ENCODE measurements around the gene PTPRK. TPM values are rescaled to one million over a fixed set of nuclear protein-coding genes. Genes with fewer than 3 reads are reported as not detected.

Gene PTPRK
- total and polyA plus RNA-seq, 4 donors, result 12.1 to 61.2 (median 29.1) TPM

- WGBS, result 29% methylated on average over 1 of the region's 1 CpG
- H3K27ac ChIP-seq (ENCODE audit: low read depth in 1 of 2, low read length in 2 of 2), result no peak overlapping the region
- DNase-seq (ENCODE audit: low spot score), result no peak
- no peaks in the 10 kb centered on the region for H3K27me3 ChIP-seq (ENCODE audit: control insufficient read depth in 4 of 4, insufficient read depth in 4 of 4, low read length in 3 of 4)
- TF ChIP-seq, protein P1, sequence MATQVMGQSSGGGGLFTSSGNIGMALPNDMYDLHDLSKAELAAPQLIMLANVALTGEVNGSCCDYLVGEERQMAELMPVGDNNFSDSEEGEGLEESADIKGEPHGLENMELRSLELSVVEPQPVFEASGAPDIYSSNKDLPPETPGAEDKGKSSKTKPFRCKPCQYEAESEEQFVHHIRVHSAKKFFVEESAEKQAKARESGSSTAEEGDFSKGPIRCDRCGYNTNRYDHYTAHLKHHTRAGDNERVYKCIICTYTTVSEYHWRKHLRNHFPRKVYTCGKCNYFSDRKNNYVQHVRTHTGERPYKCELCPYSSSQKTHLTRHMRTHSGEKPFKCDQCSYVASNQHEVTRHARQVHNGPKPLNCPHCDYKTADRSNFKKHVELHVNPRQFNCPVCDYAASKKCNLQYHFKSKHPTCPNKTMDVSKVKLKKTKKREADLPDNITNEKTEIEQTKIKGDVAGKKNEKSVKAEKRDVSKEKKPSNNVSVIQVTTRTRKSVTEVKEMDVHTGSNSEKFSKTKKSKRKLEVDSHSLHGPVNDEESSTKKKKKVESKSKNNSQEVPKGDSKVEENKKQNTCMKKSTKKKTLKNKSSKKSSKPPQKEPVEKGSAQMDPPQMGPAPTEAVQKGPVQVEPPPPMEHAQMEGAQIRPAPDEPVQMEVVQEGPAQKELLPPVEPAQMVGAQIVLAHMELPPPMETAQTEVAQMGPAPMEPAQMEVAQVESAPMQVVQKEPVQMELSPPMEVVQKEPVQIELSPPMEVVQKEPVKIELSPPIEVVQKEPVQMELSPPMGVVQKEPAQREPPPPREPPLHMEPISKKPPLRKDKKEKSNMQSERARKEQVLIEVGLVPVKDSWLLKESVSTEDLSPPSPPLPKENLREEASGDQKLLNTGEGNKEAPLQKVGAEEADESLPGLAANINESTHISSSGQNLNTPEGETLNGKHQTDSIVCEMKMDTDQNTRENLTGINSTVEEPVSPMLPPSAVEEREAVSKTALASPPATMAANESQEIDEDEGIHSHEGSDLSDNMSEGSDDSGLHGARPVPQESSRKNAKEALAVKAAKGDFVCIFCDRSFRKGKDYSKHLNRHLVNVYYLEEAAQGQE (IDR thresholded peaks at IDR 0.05), result no peak
- TF ChIP-seq ATF3 (IDR thresholded peaks at IDR 0.05), result no peak
- no peak for TF ChIP-seq TAF1 (conservative IDR thresholded peaks at IDR 0.05)
- no peak for TF ChIP-seq GABPA (IDR thresholded peaks at IDR 0.05 in 1 of 2, conservative IDR thresholded peaks at IDR 0.05 in 1 of 2)
- no peak for TF ChIP-seq JUND (IDR thresholded peaks at IDR 0.05)
- no peak for TF ChIP-seq SP1 (IDR thresholded peaks at IDR 0.05)
- no peak for TF ChIP-seq NR2F2 (IDR thresholded peaks at IDR 0.05)
- TF ChIP-seq FOXA2 (IDR thresholded peaks at IDR 0.05), result no peak
- no peak for TF ChIP-seq EGR1 (IDR thresholded peaks at IDR 0.05; ENCODE audit: low read depth in 2 of 2)
- TF ChIP-seq MAX (IDR thresholded peaks at IDR 0.05), result no peak
- no peak for TF ChIP-seq CTCF (IDR thresholded peaks at IDR 0.05; ENCODE audit: low read depth, low read length, missing input control)
- no peak for TF ChIP-seq YY1 (IDR thresholded peaks at IDR 0.05)
- no peak for TF ChIP-seq FOXA1 (IDR thresholded peaks at IDR 0.05)
- TF ChIP-seq, protein P2, sequence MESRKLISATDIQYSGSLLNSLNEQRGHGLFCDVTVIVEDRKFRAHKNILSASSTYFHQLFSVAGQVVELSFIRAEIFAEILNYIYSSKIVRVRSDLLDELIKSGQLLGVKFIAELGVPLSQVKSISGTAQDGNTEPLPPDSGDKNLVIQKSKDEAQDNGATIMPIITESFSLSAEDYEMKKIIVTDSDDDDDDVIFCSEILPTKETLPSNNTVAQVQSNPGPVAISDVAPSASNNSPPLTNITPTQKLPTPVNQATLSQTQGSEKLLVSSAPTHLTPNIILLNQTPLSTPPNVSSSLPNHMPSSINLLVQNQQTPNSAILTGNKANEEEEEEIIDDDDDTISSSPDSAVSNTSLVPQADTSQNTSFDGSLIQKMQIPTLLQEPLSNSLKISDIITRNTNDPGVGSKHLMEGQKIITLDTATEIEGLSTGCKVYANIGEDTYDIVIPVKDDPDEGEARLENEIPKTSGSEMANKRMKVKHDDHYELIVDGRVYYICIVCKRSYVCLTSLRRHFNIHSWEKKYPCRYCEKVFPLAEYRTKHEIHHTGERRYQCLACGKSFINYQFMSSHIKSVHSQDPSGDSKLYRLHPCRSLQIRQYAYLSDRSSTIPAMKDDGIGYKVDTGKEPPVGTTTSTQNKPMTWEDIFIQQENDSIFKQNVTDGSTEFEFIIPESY (IDR thresholded peaks at IDR 0.05), result no peak
- TF ChIP-seq RAD21 (IDR thresholded peaks at IDR 0.05), result no peak
- TF ChIP-seq HNF4A (conservative IDR thresholded peaks at IDR 0.05), result no peak
- no peak for TF ChIP-seq HNF4G (IDR thresholded peaks at IDR 0.05)
- no peak overlapping the region for H3K4me3 ChIP-seq (ENCODE audit: low read depth in 1 of 3, low read length in 3 of 3)
- no peaks in the 10 kb centered on the region for H3K9me3 ChIP-seq (ENCODE audit: control insufficient read depth in 4 of 4, low read length in 3 of 4)
- H3K4me1 ChIP-seq (ENCODE audit: control insufficient read depth in 4 of 4, insufficient read depth in 4 of 4, low read length in 3 of 4), result peaks cover 9 to 28% (median 11%) of the 10 kb centered on the region in 4 donors
- H3K9ac ChIP-seq (ENCODE audit: low read depth in 1 of 2, low read length in 2 of 2), result no peak overlapping the region
- no peaks in the 10 kb centered on the region for H3K36me3 ChIP-seq (ENCODE audit: control insufficient read depth in 4 of 4, insufficient read depth in 3 of 4, low read depth in 1 of 4, low read length in 3 of 4)
These were observed 45.5 kb downstream of the PTPRK start for GRCh38 chr6:128474933-128475332.

DNA sequence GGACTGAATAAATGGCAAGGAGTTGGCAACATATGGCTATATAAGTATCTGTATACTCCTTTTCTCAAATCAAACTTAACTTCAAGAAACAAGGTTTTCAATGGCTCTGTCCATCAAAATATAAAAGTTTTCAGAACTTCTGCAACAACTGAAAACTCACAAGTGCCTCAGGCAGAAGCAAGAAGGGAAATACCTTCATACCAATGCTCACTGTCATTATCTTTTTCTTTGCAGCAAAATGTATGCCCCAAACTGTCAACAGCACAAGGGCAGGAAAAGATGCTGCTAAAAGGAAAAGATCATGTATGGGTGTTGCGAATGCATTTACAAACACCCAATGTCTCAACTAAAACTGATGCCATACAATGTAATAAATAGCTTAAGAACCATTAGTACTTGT is 45.9 kb downstream of the PTPRK start:
- H3K4me3 ChIP-seq (ENCODE audit: low read depth in 1 of 3, low read length in 3 of 3), result no peak overlapping the region
- H3K27ac ChIP-seq (ENCODE audit: low read depth in 1 of 2, low read length in 2 of 2), result no peak overlapping the region
- peaks cover 7 to 23% (median 10%) of the 10 kb centered on the region in 4 donors for H3K4me1 ChIP-seq (ENCODE audit: control insufficient read depth in 4 of 4, insufficient read depth in 4 of 4, low read length in 3 of 4)
- H3K9me3 ChIP-seq (ENCODE audit: control insufficient read depth in 4 of 4, low read length in 3 of 4), result no peaks in the 10 kb centered on the region
- no peaks in the 10 kb centered on the region for H3K27me3 ChIP-seq (ENCODE audit: control insufficient read depth in 4 of 4, insufficient read depth in 4 of 4, low read length in 3 of 4)
- H3K9ac ChIP-seq (ENCODE audit: low read depth in 1 of 2, low read length in 2 of 2), result no peak overlapping the region
- DNase-seq (ENCODE audit: low spot score), result no peak
- 94% methylated on average over 1 of the region's 1 CpG for WGBS
- TF ChIP-seq RAD21 (IDR thresholded peaks at IDR 0.05) (no peak), JUND (IDR thresholded peaks at IDR 0.05) (no peak), FOXA2 (IDR thresholded peaks at IDR 0.05) (no peak), CTCF (IDR thresholded peaks at IDR 0.05; ENCODE audit: low read depth, low read length, missing input control) (no peak)
- no peaks in the 10 kb centered on the region for H3K36me3 ChIP-seq (ENCODE audit: control insufficient read depth in 4 of 4, insufficient read depth in 3 of 4, low read depth in 1 of 4, low read length in 3 of 4)

Data from liver (tissue), 9 donors.